SU-DHL-6 (cell line): ENCODE data around the gene XRCC1.
"Not testable (repeated sequence)": the region's sequence is repeated elsewhere in the genome, so short reads cannot be mapped to it uniquely, and the experiment has no call there.

Experiments used
- CTCF ChIP-seq: fragments of 200-600 bp; sonication (generic); IDR thresholded peaks from one replicate; pipeline ENCODE4 v1.5.1; 2017; ENCODE audit warnings: antibody characterized with exemption, mild to moderate bottlenecking, low read length, moderate library complexity; ENCODE audit not compliant: insufficient read depth, poor library complexity, severe bottlenecking
- EZH2phosphoT487 ChIP-seq: fragments of 200-600 bp; sonication (generic), shearing (Covaris generic); conservative IDR thresholded peaks from 2 replicates; pipeline ENCODE4 v1.6.1; 2018; ENCODE audit warnings: mild to moderate bottlenecking, antibody characterized with exemption, low read length, moderate library complexity, mixed read lengths

GRCh38 chr19:43547926-43548325, 27.4 kb downstream of the XRCC1 start:
- not testable (repeated sequence) for TF ChIP-seq CTCF, EZH2phosphoT487
